Measurements from ENCODE around the gene MED28. TPM values are rescaled to one million over a fixed set of nuclear protein-coding genes. Genes with fewer than 3 reads are reported as not detected.

Gene MED28
- total and polyA plus RNA-seq, 10 of the 15 experiments (the other 5 are each of a cell fraction or from before 2014, with no cell fraction given) = 19.9 to 77.4 (median 52.0) TPM

GRCh38 chr4:17619416-17620105 lies 5.1 kb downstream of the MED28 start:
- H3K27me3 ChIP-seq (replicated peaks in 1 of 2; ENCODE audit: control insufficient read depth in 2 of 2, insufficient read depth in 2 of 2, low read length in 1 of 2) = no peaks in the 10 kb centered on the region
- TF ChIP-seq TCF7 (IDR thresholded peaks at IDR 0.05; ENCODE audit: borderline replicate concordance) = no peak
- no peak for TF ChIP-seq ZSCAN29 (IDR thresholded peaks at IDR 0.05)
- TF ChIP-seq EED (IDR thresholded peaks at IDR 0.05; ENCODE audit: low read depth) = no peak
- no peak for TF ChIP-seq KDM1A (IDR thresholded peaks at IDR 0.05; ENCODE audit: borderline replicate concordance)
- TF ChIP-seq ZZZ3 (IDR thresholded peaks at IDR 0.05; ENCODE audit: control insufficient read depth, insufficient read length, low read depth) = no peak
- no peak for TF ChIP-seq STAT3 (IDR thresholded peaks at IDR 0.05; ENCODE audit: low read depth, low read length)
- TF ChIP-seq, protein P1, sequence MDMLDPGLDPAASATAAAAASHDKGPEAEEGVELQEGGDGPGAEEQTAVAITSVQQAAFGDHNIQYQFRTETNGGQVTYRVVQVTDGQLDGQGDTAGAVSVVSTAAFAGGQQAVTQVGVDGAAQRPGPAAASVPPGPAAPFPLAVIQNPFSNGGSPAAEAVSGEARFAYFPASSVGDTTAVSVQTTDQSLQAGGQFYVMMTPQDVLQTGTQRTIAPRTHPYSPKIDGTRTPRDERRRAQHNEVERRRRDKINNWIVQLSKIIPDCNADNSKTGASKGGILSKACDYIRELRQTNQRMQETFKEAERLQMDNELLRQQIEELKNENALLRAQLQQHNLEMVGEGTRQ (IDR thresholded peaks at IDR 0.05; ENCODE audit: borderline replicate concordance, low read depth, low read length) = no peak
- no peak for TF ChIP-seq DPF2 (IDR thresholded peaks at IDR 0.05)
- no peak for TF ChIP-seq EP300 (IDR thresholded peaks at IDR 0.05; ENCODE audit: borderline replicate concordance in 1 of 2, control insufficient read depth in 1 of 2, low read depth in 2 of 2, low read length in 2 of 2)
- no peak for TF ChIP-seq NRF1 (conservative IDR thresholded peaks at IDR 0.05; ENCODE audit: low read depth, low read length)
- TF ChIP-seq JUNB (IDR thresholded peaks at IDR 0.05) = no peak
- no peak for TF ChIP-seq SMAD1 (IDR thresholded peaks at IDR 0.05; ENCODE audit: low read depth, partially characterized antibody)
- ATAC-seq (no peak), DNase-seq (ENCODE audit: low read depth, low spot score) (no peak), FAIRE-seq (no peak)
- intact Hi-C loops (cut with micrococcal nuclease; ENCODE audit: unreplicated experiment) (loop anchor here (10.0 kb wide), 1 partner anchor 1395 kb away; the partner anchor contains the start of gene TAPT1), in situ Hi-C loops (cut with MboI) (no loop called here)
- peaks cover 6% of the 10 kb centered on the region; the same call in 1 of the 2 replicates for H3K4me1 ChIP-seq (ENCODE audit: control insufficient read depth, insufficient read depth, low read length)
- H4K20me1 ChIP-seq (ENCODE audit: control insufficient read depth, insufficient read depth) = peaks cover 11% of the 10 kb centered on the region; the same call in 1 of the 2 replicates
- CTCF ChIA-PET = interaction anchor here (0.6 kb wide), 1 partner anchor 398 kb away, joined by 3 read pairs; no protein-coding TSS in a partner anchor
- SMC1A ChIA-PET (ENCODE audit: uncharacterized antibody, unreplicated experiment) = no interaction called here
- peak overlapping the region; percentile 65; the same call in 1 of the 2 replicates for H3K4me2 ChIP-seq (ENCODE audit: control insufficient read depth, insufficient read depth)
- H3K9ac ChIP-seq (ENCODE audit: control insufficient read depth, insufficient read depth, low read length) = no peak overlapping the region
- POLR2A ChIA-PET = interaction anchor here (0.7 kb wide), 1 partner anchor 46 kb away, joined by 4 read pairs; no protein-coding TSS in a partner anchor
- RAD21 ChIA-PET (ENCODE audit: unreplicated experiment) = no interaction called here
- 86% methylated on average over 7 of the region's 7 CpGs for WGBS (ENCODE audit: insufficient coverage, insufficient replicate concordance, low lambda C conversion rate, missing lambda C conversion rate)
- H3K4me3 ChIP-seq = no peak overlapping the region
- H3K36me3 ChIP-seq (ENCODE audit: control insufficient read depth in 2 of 2, insufficient read depth in 2 of 2, low read length in 1 of 2) = peaks cover 7 to 12% of the 10 kb centered on the region in 2 experiments; a peak in 3 of 4 replicates
- no peaks in the 10 kb centered on the region for H3K9me3 ChIP-seq (replicated peaks; ENCODE audit: control insufficient read depth, insufficient read depth, low read length)
- H3K79me2 ChIP-seq (ENCODE audit: control insufficient read depth, insufficient read depth, low read length) = peaks cover 46% of the 10 kb centered on the region
- no peak overlapping the region for H3K27ac ChIP-seq (ENCODE audit: control insufficient read depth, insufficient read depth)
- BruUV-seq (replicated peaks) = no TSS peak
- H2AFZ ChIP-seq (ENCODE audit: control insufficient read depth, low read depth, low read length) = no peak overlapping the region

Data from GM12878 (cell line).